ENCODE data around the gene PDE8A.
A peak's percentile ranks its signal among the peaks of the same experiment; 100 is the strongest.

PDE8A gene, protein sequence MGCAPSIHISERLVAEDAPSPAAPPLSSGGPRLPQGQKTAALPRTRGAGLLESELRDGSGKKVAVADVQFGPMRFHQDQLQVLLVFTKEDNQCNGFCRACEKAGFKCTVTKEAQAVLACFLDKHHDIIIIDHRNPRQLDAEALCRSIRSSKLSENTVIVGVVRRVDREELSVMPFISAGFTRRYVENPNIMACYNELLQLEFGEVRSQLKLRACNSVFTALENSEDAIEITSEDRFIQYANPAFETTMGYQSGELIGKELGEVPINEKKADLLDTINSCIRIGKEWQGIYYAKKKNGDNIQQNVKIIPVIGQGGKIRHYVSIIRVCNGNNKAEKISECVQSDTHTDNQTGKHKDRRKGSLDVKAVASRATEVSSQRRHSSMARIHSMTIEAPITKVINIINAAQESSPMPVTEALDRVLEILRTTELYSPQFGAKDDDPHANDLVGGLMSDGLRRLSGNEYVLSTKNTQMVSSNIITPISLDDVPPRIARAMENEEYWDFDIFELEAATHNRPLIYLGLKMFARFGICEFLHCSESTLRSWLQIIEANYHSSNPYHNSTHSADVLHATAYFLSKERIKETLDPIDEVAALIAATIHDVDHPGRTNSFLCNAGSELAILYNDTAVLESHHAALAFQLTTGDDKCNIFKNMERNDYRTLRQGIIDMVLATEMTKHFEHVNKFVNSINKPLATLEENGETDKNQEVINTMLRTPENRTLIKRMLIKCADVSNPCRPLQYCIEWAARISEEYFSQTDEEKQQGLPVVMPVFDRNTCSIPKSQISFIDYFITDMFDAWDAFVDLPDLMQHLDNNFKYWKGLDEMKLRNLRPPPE

DNA sequence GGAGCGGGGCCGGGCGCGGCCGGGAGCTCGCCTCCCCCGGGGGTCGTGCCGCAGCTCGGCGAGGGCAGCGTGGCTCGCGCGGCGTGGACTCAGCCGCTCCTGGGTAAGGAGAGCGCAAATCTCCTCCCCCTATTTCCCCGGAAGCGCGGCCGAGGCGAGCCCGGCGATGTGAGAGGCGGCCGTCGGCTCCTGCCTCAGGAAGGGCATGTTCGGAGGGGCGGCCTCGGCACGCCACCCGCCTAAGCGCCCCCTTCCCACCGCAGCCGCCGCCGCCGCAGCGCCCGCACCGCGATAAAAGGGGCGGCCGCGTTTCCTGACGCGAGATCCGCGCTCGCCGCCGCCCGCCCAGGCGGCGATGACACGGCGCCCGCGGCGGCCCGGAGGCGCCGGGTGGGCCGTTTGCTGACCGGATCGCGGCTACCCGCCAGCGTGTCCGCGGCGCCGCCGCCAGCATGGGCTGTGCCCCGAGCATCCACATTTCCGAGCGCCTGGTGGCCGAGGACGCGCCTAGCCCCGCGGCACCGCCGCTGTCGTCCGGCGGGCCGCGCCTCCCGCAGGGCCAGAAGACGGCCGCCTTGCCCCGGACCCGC lies at the start of gene PDE8A:
Gene PDE8A (plus strand): TSS at position 146 of the 590 bp plus-strand sequence. CDS start 307 bp downstream, at position 453.
- H2AFZ ChIP-seq (ENCODE audit: low read depth, low read length, severe bottlenecking): peak within 1 kb of the TSS; percentile 97
- no peaks in the 10 kb centered on the region for H3K9me3 ChIP-seq (ENCODE audit: insufficient read depth, low read length)
- no peaks in the 10 kb centered on the region for H3K79me2 ChIP-seq (ENCODE audit: insufficient read depth, low read length)
- peak within 1 kb of the TSS; percentile 70 for H3K27ac ChIP-seq (ENCODE audit: low read depth, low read length)
- H3K4me2 ChIP-seq (ENCODE audit: low read depth, low read length, poor library complexity, severe bottlenecking): peak within 1 kb of the TSS; percentile 60
- H3K4me3 ChIP-seq (ENCODE audit: insufficient read depth, low read length, poor library complexity, severe bottlenecking): peak within 1 kb of the TSS; percentile 92
- no peaks in the 10 kb centered on the region for H4K20me1 ChIP-seq (ENCODE audit: low read depth, low read length)
- peaks cover 9% of the 10 kb centered on the region for H3F3A ChIP-seq (ENCODE audit: insufficient read depth)
- TF ChIP-seq, protein P1, sequence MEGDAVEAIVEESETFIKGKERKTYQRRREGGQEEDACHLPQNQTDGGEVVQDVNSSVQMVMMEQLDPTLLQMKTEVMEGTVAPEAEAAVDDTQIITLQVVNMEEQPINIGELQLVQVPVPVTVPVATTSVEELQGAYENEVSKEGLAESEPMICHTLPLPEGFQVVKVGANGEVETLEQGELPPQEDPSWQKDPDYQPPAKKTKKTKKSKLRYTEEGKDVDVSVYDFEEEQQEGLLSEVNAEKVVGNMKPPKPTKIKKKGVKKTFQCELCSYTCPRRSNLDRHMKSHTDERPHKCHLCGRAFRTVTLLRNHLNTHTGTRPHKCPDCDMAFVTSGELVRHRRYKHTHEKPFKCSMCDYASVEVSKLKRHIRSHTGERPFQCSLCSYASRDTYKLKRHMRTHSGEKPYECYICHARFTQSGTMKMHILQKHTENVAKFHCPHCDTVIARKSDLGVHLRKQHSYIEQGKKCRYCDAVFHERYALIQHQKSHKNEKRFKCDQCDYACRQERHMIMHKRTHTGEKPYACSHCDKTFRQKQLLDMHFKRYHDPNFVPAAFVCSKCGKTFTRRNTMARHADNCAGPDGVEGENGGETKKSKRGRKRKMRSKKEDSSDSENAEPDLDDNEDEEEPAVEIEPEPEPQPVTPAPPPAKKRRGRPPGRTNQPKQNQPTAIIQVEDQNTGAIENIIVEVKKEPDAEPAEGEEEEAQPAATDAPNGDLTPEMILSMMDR (IDR thresholded peaks at IDR 0.05; ENCODE audit: insufficient read depth, low read length, poor library complexity, severe bottlenecking): no peak
- TF ChIP-seq EZH2phosphoT487 (conservative IDR thresholded peaks at IDR 0.05; ENCODE audit: low read length): no peak
- H3K27me3 ChIP-seq (ENCODE audit: low read length): no peaks in the 10 kb centered on the region
- H3K9ac ChIP-seq (ENCODE audit: low read length): peak within 1 kb of the TSS; percentile 64
- no peaks in the 10 kb centered on the region for H3K36me3 ChIP-seq (ENCODE audit: low read length)
- no peaks in the 10 kb centered on the region for H3K9me2 ChIP-seq (replicated peaks; ENCODE audit: insufficient read depth, low read length)

DNA sequence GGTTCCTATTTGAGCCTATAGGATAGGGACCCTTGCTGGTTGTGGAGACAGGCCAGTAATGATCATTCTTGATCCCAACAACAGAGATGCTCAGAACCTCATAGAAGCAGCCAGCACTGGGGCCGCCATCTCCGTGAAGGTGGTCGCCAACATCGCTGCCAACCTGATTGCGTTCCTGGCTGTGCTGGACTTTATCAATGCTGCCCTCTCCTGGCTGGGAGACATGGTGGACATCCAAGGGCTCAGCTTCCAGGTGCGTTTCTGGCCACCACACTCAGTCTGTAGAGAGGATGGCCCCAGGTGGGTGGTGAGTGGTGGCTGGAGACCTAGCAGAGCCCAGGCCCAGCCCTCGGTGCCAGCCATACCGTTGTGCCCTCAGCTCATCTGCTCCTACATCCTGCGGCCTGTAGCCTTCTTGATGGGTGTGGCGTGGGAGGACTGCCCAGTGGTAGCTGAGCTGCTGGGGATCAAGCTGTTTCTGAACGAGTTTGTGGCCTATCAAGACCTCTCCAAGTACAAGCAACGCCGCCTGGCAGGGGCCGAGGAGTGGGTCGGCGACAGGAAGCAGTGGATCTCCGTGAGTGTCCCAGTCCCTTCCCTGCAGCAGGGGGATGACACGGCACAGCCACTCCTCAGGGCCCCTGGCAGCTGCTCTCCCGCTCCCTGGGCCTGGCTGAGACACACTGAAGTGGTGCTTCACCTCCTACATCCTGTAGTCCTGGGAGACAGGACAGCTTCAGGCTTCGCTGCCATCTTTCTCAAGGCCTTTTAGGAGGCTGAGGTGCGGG lies 46.5 kb upstream of the PDE8A start:
- Histone ChIP-seq H3K36me3 (ENCODE audit: low read length) (no peaks in the 10 kb centered on the region), H3K27ac (ENCODE audit: low read depth, low read length) (no peak overlapping the region), H3K4me3 (ENCODE audit: insufficient read depth, low read length, poor library complexity, severe bottlenecking) (no peak overlapping the region), H2AFZ (ENCODE audit: low read depth, low read length, severe bottlenecking) (no peak overlapping the region), H3F3A (ENCODE audit: insufficient read depth) (no peaks in the 10 kb centered on the region), H4K20me1 (ENCODE audit: low read depth, low read length) (no peaks in the 10 kb centered on the region), H3K9ac (ENCODE audit: low read length) (no peak overlapping the region), H3K27me3 (ENCODE audit: low read length) (no peaks in the 10 kb centered on the region), H3K4me2 (ENCODE audit: low read depth, low read length, poor library complexity, severe bottlenecking) (no peak overlapping the region), H3K9me2 (replicated peaks; ENCODE audit: insufficient read depth, low read length) (no peaks in the 10 kb centered on the region), H3K79me2 (ENCODE audit: insufficient read depth, low read length) (no peaks in the 10 kb centered on the region), H3K9me3 (ENCODE audit: insufficient read depth, low read length) (no peaks in the 10 kb centered on the region)
- TF ChIP-seq, protein P1 (IDR thresholded peaks at IDR 0.05; ENCODE audit: insufficient read depth, low read length, poor library complexity, severe bottlenecking): no peak
- TF ChIP-seq EZH2phosphoT487 (conservative IDR thresholded peaks at IDR 0.05; ENCODE audit: low read length): no peak

DNA sequence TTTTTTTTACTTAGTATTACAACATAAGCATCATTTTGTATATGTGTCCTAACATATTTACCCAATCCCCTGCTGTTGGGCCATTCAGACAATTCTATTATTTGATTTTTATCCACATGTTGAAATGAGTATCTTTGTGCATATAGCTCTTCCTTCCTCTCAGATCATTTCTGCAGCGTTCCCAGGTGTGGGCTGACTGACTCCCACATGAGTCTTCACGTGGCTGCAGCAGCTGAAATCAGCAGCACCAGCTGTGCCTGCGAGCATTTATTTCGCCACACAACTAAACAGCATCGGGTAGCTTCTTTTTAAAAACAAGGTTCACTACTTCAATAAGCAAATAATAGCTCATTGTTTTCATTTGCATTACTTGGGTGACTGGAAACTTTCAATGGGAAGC lies 44.5 kb upstream of the PDE8A start:
- Histone ChIP-seq H2AFZ (ENCODE audit: low read depth, low read length, severe bottlenecking) (no peak overlapping the region), H3K9me3 (ENCODE audit: insufficient read depth, low read length) (no peaks in the 10 kb centered on the region), H3K4me2 (ENCODE audit: low read depth, low read length, poor library complexity, severe bottlenecking) (no peak overlapping the region), H3K27ac (ENCODE audit: low read depth, low read length) (no peak overlapping the region), H3K27me3 (ENCODE audit: low read length) (no peaks in the 10 kb centered on the region), H3K4me3 (ENCODE audit: insufficient read depth, low read length, poor library complexity, severe bottlenecking) (no peak overlapping the region), H4K20me1 (ENCODE audit: low read depth, low read length) (no peaks in the 10 kb centered on the region), H3K9ac (ENCODE audit: low read length) (no peak overlapping the region), H3F3A (ENCODE audit: insufficient read depth) (no peaks in the 10 kb centered on the region), H3K36me3 (ENCODE audit: low read length) (no peaks in the 10 kb centered on the region), H3K9me2 (replicated peaks; ENCODE audit: insufficient read depth, low read length) (no peaks in the 10 kb centered on the region), H3K79me2 (ENCODE audit: insufficient read depth, low read length) (no peaks in the 10 kb centered on the region)
- TF ChIP-seq, protein P1 (IDR thresholded peaks at IDR 0.05; ENCODE audit: insufficient read depth, low read length, poor library complexity, severe bottlenecking): no peak
- no peak for TF ChIP-seq EZH2phosphoT487 (conservative IDR thresholded peaks at IDR 0.05; ENCODE audit: low read length)
